Measurements from ENCODE around the gene CPOX.

The CPOX gene

GRCh38 chr3:98594628-98595324 lies 1.4 kb upstream of the CPOX start:
- H3K79me2 ChIP-seq (ENCODE audit: control insufficient read depth, insufficient read depth, low read length, unreplicated experiment) = peaks cover 19% of the 10 kb centered on the region
- H3K4me3 ChIP-seq (ENCODE audit: low read depth, low read length) = no peak overlapping the region
- no peak overlapping the region for H3K27ac ChIP-seq (ENCODE audit: low read depth, low read length)
- peaks cover 12% of the 10 kb centered on the region for H3K4me1 ChIP-seq (ENCODE audit: control insufficient read depth, insufficient read depth, low read length, unreplicated experiment)
- H2AFZ ChIP-seq (ENCODE audit: low read length, unreplicated experiment) = no peak overlapping the region
- peaks cover 5% of the 10 kb centered on the region for H3K36me3 ChIP-seq (ENCODE audit: insufficient read depth, low read length)
- H3K27me3 ChIP-seq (ENCODE audit: insufficient read depth, low read length) = no peaks in the 10 kb centered on the region

- H3K27me3 ChIP-seq (ENCODE audit: insufficient read depth, low read length) = no peaks in the 10 kb centered on the region
- peaks cover 12% of the 10 kb centered on the region for H3K4me1 ChIP-seq (ENCODE audit: control insufficient read depth, insufficient read depth, low read length, unreplicated experiment)
- peaks cover 19% of the 10 kb centered on the region for H3K79me2 ChIP-seq (ENCODE audit: control insufficient read depth, insufficient read depth, low read length, unreplicated experiment)
- peak overlapping the region; percentile 24 for H2AFZ ChIP-seq (ENCODE audit: low read length, unreplicated experiment)
- no peak overlapping the region for H3K27ac ChIP-seq (ENCODE audit: low read depth, low read length)
- H3K4me3 ChIP-seq (ENCODE audit: low read depth, low read length) = peak overlapping the region; percentile 95
- peaks cover 7% of the 10 kb centered on the region for H3K36me3 ChIP-seq (ENCODE audit: insufficient read depth, low read length)
Measured at GRCh38 chr3:98592345-98592935, 971 bp downstream of the CPOX start.

GRCh38 chr3:98589331-98590036 lies 3.9 kb downstream of the CPOX start:
- H3K4me1 ChIP-seq (ENCODE audit: control insufficient read depth, insufficient read depth, low read length, unreplicated experiment) = peaks cover 18% of the 10 kb centered on the region
- H3K27ac ChIP-seq (ENCODE audit: low read depth, low read length) = no peak overlapping the region
- peaks cover 9% of the 10 kb centered on the region for H3K36me3 ChIP-seq (ENCODE audit: insufficient read depth, low read length)
- H3K4me3 ChIP-seq (ENCODE audit: low read depth, low read length) = no peak overlapping the region
- no peak overlapping the region for H2AFZ ChIP-seq (ENCODE audit: low read length, unreplicated experiment)
- peaks cover 19% of the 10 kb centered on the region for H3K79me2 ChIP-seq (ENCODE audit: control insufficient read depth, insufficient read depth, low read length, unreplicated experiment)
- no peaks in the 10 kb centered on the region for H3K27me3 ChIP-seq (ENCODE audit: insufficient read depth, low read length)

- Histone ChIP-seq H3K27ac (ENCODE audit: low read depth, low read length) (no peak overlapping the region), H3K4me1 (ENCODE audit: control insufficient read depth, insufficient read depth, low read length, unreplicated experiment) (peaks cover 18% of the 10 kb centered on the region), H3K27me3 (ENCODE audit: insufficient read depth, low read length) (no peaks in the 10 kb centered on the region), H3K79me2 (ENCODE audit: control insufficient read depth, insufficient read depth, low read length, unreplicated experiment) (peaks cover 18% of the 10 kb centered on the region), H2AFZ (ENCODE audit: low read length, unreplicated experiment) (no peak overlapping the region), H3K36me3 (ENCODE audit: insufficient read depth, low read length) (peaks cover 11% of the 10 kb centered on the region), H3K4me3 (ENCODE audit: low read depth, low read length) (no peak overlapping the region)
Measured at GRCh38 chr3:98588065-98588464, 5.3 kb downstream of the CPOX start.

- H3K27ac ChIP-seq (ENCODE audit: low read depth, low read length) = no peak overlapping the region
- H3K36me3 ChIP-seq (ENCODE audit: insufficient read depth, low read length) = peaks cover 15% of the 10 kb centered on the region
Measured at GRCh38 chr3:98587654-98588053, 5.8 kb downstream of the CPOX start.

GRCh38 chr3:98584547-98584946 lies 8.9 kb downstream of the CPOX start:
- H3K27me3 ChIP-seq (ENCODE audit: insufficient read depth, low read length) = no peaks in the 10 kb centered on the region
- no peak overlapping the region for H2AFZ ChIP-seq (ENCODE audit: low read length, unreplicated experiment)
- H3K79me2 ChIP-seq (ENCODE audit: control insufficient read depth, insufficient read depth, low read length, unreplicated experiment) = no peaks in the 10 kb centered on the region
- H3K27ac ChIP-seq (ENCODE audit: low read depth, low read length) = no peak overlapping the region
- H3K36me3 ChIP-seq (ENCODE audit: insufficient read depth, low read length) = peaks cover 16% of the 10 kb centered on the region
- H3K4me3 ChIP-seq (ENCODE audit: low read depth, low read length) = no peak overlapping the region
- peaks cover 6% of the 10 kb centered on the region for H3K4me1 ChIP-seq (ENCODE audit: control insufficient read depth, insufficient read depth, low read length, unreplicated experiment)

More at GRCh38 chr3:98587654-98588053, 5.8 kb downstream of the CPOX start:
- no peaks in the 10 kb centered on the region for H3K27me3 ChIP-seq (ENCODE audit: insufficient read depth, low read length)
- no peak overlapping the region for H3K4me3 ChIP-seq (ENCODE audit: low read depth, low read length)
- H3K4me1 ChIP-seq (ENCODE audit: control insufficient read depth, insufficient read depth, low read length, unreplicated experiment) = peaks cover 18% of the 10 kb centered on the region
- no peak overlapping the region for H2AFZ ChIP-seq (ENCODE audit: low read length, unreplicated experiment)
- peaks cover 14% of the 10 kb centered on the region for H3K79me2 ChIP-seq (ENCODE audit: control insufficient read depth, insufficient read depth, low read length, unreplicated experiment)

GRCh38 chr3:98583766-98584165 lies 9.6 kb downstream of the CPOX start:
- Histone ChIP-seq H3K27ac (ENCODE audit: low read depth, low read length) (no peak overlapping the region), H3K27me3 (ENCODE audit: insufficient read depth, low read length) (no peaks in the 10 kb centered on the region), H3K79me2 (ENCODE audit: control insufficient read depth, insufficient read depth, low read length, unreplicated experiment) (no peaks in the 10 kb centered on the region), H3K4me1 (ENCODE audit: control insufficient read depth, insufficient read depth, low read length, unreplicated experiment) (peaks cover 6% of the 10 kb centered on the region), H3K4me3 (ENCODE audit: low read depth, low read length) (no peak overlapping the region), H2AFZ (ENCODE audit: low read length, unreplicated experiment) (no peak overlapping the region), H3K36me3 (ENCODE audit: insufficient read depth, low read length) (peaks cover 18% of the 10 kb centered on the region)

- peaks cover 18% of the 10 kb centered on the region for H3K36me3 ChIP-seq (ENCODE audit: insufficient read depth, low read length)
- H2AFZ ChIP-seq (ENCODE audit: low read length, unreplicated experiment) = no peak overlapping the region
- H3K4me3 ChIP-seq (ENCODE audit: low read depth, low read length) = no peak overlapping the region
- no peak overlapping the region for H3K27ac ChIP-seq (ENCODE audit: low read depth, low read length)
- H3K79me2 ChIP-seq (ENCODE audit: control insufficient read depth, insufficient read depth, low read length, unreplicated experiment) = no peaks in the 10 kb centered on the region
- no peaks in the 10 kb centered on the region for H3K27me3 ChIP-seq (ENCODE audit: insufficient read depth, low read length)
- H3K4me1 ChIP-seq (ENCODE audit: control insufficient read depth, insufficient read depth, low read length, unreplicated experiment) = peaks cover 16% of the 10 kb centered on the region
Measured at GRCh38 chr3:98582042-98582441, 11.4 kb downstream of the CPOX start.

- Histone ChIP-seq H3K27ac (ENCODE audit: low read depth, low read length) (no peak overlapping the region), H3K79me2 (ENCODE audit: control insufficient read depth, insufficient read depth, low read length, unreplicated experiment) (no peaks in the 10 kb centered on the region), H2AFZ (ENCODE audit: low read length, unreplicated experiment) (no peak overlapping the region), H3K27me3 (ENCODE audit: insufficient read depth, low read length) (no peaks in the 10 kb centered on the region), H3K36me3 (ENCODE audit: insufficient read depth, low read length) (peaks cover 18% of the 10 kb centered on the region), H3K4me3 (ENCODE audit: low read depth, low read length) (no peak overlapping the region), H3K4me1 (ENCODE audit: control insufficient read depth, insufficient read depth, low read length, unreplicated experiment) (peaks cover 18% of the 10 kb centered on the region)
Measured at GRCh38 chr3:98581474-98581873, 11.9 kb downstream of the CPOX start.

GRCh38 chr3:98580401-98581386 lies 12.7 kb downstream of the CPOX start:
- Histone ChIP-seq H3K4me3 (ENCODE audit: low read depth, low read length) (no peak overlapping the region), H3K27ac (ENCODE audit: low read depth, low read length) (no peak overlapping the region), H2AFZ (ENCODE audit: low read length, unreplicated experiment) (no peak overlapping the region), H3K79me2 (ENCODE audit: control insufficient read depth, insufficient read depth, low read length, unreplicated experiment) (no peaks in the 10 kb centered on the region), H3K27me3 (ENCODE audit: insufficient read depth, low read length) (no peaks in the 10 kb centered on the region), H3K4me1 (ENCODE audit: control insufficient read depth, insufficient read depth, low read length, unreplicated experiment) (peaks cover 17% of the 10 kb centered on the region), H3K36me3 (ENCODE audit: insufficient read depth, low read length) (peaks cover 15% of the 10 kb centered on the region)
